ACC112 (cell line): ENCODE results near the gene PRKAA1.
"Not testable (repeated sequence)": the region's sequence is repeated elsewhere in the genome, so short reads cannot be mapped to it uniquely, and the experiment has no call there.

Source experiments
- H2AFZ ChIP-seq: fragments of 200-600 bp; sonication (generic); one replicate; pipeline ENCODE4 v1.6.0; 2017; ENCODE audit warnings: antibody characterized with exemption, low read length; ENCODE audit not compliant: unreplicated experiment
- H3K27ac ChIP-seq: fragments of 200-600 bp; sonication (generic); 2 replicates; pipeline ENCODE4 v1.5.1; 2014; ENCODE audit warnings: low read depth, mild to moderate bottlenecking, antibody characterized with exemption, low read length, moderate library complexity
- H3K27me3 ChIP-seq: fragments of 200-600 bp; sonication (generic); 2 replicates; pipeline ENCODE4 v1.6.1; 2014; ENCODE audit warnings: mild to moderate bottlenecking, antibody characterized with exemption, low read length, moderate library complexity, mixed read lengths; ENCODE audit not compliant: insufficient read depth
- H3K36me3 ChIP-seq: fragments of 200-600 bp; sonication (generic); 2 replicates; pipeline ENCODE4 v1.6.1; 2016; ENCODE audit warnings: mild to moderate bottlenecking, antibody characterized with exemption, low read length, moderate library complexity, mixed read lengths; ENCODE audit not compliant: insufficient read depth
- H3K4me1 ChIP-seq: fragments of 200-600 bp; sonication (generic); one replicate; pipeline ENCODE4 v1.6.1; 2016; ENCODE audit warnings: low read length, mixed read lengths; ENCODE audit not compliant: insufficient read depth, unreplicated experiment, control insufficient read depth
- H3K4me3 ChIP-seq: fragments of 200-600 bp; sonication (generic); 2 replicates; pipeline ENCODE4 v1.5.1; 2014; ENCODE audit warnings: mild to moderate bottlenecking, low read depth, low read length
- H3K79me2 ChIP-seq: fragments of 200-600 bp; sonication (generic); one replicate; pipeline ENCODE4 v1.6.0; 2016; ENCODE audit warnings: low read length; ENCODE audit not compliant: control insufficient read depth, unreplicated experiment, insufficient read depth

The PRKAA1 gene

GRCh38 chr5:40733879-40734563 lies 64.2 kb downstream of the PRKAA1 start:
- H3K4me1 ChIP-seq = peaks cover 30% of the 10 kb centered on the region
- H3K4me3 ChIP-seq = no peak overlapping the region
- H2AFZ ChIP-seq = no peak overlapping the region
- no peaks in the 10 kb centered on the region for H3K27me3 ChIP-seq
- H3K27ac ChIP-seq = no peak overlapping the region
- H3K36me3 ChIP-seq = peaks cover 5% of the 10 kb centered on the region; the same call in 1 of the 2 replicates
- H3K79me2 ChIP-seq = no peaks in the 10 kb centered on the region

GRCh38 chr5:40733434-40733833 lies 64.7 kb downstream of the PRKAA1 start:
- Histone ChIP-seq H3K4me1 (peaks cover 30% of the 10 kb centered on the region), H3K4me3 (no peak overlapping the region), H3K36me3 (no peaks in the 10 kb centered on the region), H2AFZ (no peak overlapping the region), H3K27ac (no peak overlapping the region), H3K79me2 (no peaks in the 10 kb centered on the region), H3K27me3 (no peaks in the 10 kb centered on the region)

DNA sequence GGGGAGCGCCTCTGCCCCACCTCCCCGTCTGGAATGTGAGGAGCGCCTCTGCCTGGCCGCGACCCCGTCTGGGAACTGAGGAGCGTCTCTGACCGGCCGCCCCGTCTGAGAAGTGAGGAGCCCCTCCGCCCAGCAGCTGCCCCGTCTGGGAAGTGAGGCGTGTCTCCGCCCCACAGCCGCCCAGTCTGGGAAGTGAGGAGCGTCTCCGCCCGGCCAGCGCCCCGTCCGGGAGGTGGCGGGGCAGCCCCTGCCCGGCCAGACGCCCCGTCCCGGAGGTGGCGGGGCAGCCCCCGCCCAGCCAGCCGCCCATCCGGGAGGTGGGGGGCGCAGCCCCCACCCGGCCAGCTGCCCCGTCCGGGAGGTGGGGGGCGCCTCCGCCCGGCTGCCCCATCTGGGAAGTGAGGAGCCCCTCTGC lies 75.7 kb downstream of the PRKAA1 start:
- not testable (repeated sequence) for H3K4me1 ChIP-seq, H3K4me3 ChIP-seq, H2AFZ ChIP-seq, H3K27ac ChIP-seq, H3K79me2 ChIP-seq, H3K27me3 ChIP-seq
- H3K36me3 ChIP-seq = peaks cover 14% of the 10 kb centered on the region

DNA sequence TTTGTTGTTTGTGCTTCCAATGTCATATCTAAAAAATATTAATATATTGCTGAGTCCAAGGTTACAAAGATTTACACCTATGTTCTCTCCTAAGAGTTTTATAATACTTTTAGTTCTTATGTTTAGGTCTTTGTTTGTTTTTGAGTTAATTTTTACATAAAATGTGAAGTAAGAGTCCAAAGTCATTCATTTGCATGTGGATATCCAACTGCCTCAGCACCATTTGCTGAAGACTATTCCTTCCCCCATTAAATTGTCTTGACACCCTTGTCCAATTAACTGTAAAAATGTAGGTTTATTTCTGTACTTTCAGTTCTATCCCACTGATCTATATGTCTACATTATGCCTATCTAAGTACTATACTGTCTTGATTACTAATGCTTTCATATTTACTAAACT lies 78.1 kb downstream of the PRKAA1 start:
- H2AFZ ChIP-seq = no peak overlapping the region

GRCh38 chr5:40717281-40717680 lies 80.9 kb downstream of the PRKAA1 start:
- Histone ChIP-seq H3K27me3 (no peaks in the 10 kb centered on the region), H3K79me2 (no peaks in the 10 kb centered on the region), H3K36me3 (peaks cover 14% of the 10 kb centered on the region), H2AFZ (no peak overlapping the region), H3K4me1 (peaks cover 21% of the 10 kb centered on the region), H3K4me3 (no peak overlapping the region), H3K27ac (peak overlapping the region; percentile 43; the same call in 1 of the 2 replicates)

More for the DNA sequence above, 78.1 kb downstream of the PRKAA1 start:
- H3K4me1 ChIP-seq = peaks cover 19% of the 10 kb centered on the region
- H3K27me3 ChIP-seq = no peaks in the 10 kb centered on the region
- no peaks in the 10 kb centered on the region for H3K79me2 ChIP-seq
- peaks cover 18% of the 10 kb centered on the region for H3K36me3 ChIP-seq
- H3K27ac ChIP-seq = no peak overlapping the region
- no peak overlapping the region for H3K4me3 ChIP-seq

DNA sequence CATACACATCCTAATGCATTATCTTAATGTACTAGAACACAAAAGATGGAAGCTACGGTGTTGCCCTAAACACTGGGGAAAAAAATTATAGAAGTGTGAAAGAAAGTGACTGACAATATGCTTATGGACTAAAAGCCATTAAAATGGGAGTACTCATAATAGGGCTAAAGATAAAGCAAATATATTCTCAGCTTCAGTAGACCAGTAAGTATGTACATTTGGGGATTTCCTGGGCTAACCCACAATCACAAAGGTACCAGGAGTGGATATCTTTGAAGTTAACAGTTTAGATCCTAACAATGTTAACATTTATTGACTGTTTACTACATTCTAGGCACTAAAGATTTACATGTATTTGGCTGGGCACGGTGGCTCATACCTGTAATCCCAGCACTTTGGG lies 81.6 kb downstream of the PRKAA1 start:
- peaks cover 21% of the 10 kb centered on the region for H3K4me1 ChIP-seq
- no peak overlapping the region for H3K27ac ChIP-seq
- no peak overlapping the region for H2AFZ ChIP-seq
- peaks cover 15% of the 10 kb centered on the region for H3K36me3 ChIP-seq
- no peaks in the 10 kb centered on the region for H3K27me3 ChIP-seq
- H3K79me2 ChIP-seq = no peaks in the 10 kb centered on the region
- no peak overlapping the region for H3K4me3 ChIP-seq

DNA sequence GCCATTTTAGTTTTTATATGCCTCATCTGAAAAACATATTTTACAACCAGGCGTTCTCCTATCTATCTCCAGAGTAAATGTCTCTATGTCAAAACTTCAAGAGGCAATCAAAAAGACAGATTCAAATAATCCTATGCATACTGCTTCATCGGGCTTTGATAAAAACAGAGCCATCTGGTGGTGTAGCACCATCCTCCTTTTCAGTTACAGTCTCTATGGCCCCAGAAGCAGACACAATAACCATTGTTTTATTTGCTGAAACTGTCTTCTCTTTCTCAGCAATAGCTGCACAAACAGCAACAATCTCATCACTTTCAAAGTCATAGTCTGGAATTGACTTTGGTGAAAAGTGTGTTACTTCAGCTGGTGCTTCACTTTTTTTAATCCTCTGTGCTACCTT lies 82.2 kb downstream of the PRKAA1 start:
- H2AFZ ChIP-seq = no peak overlapping the region
- no peak overlapping the region for H3K27ac ChIP-seq
- H3K27me3 ChIP-seq = no peaks in the 10 kb centered on the region
- no peak overlapping the region for H3K4me3 ChIP-seq
- peaks cover 21% of the 10 kb centered on the region for H3K4me1 ChIP-seq
- no peaks in the 10 kb centered on the region for H3K79me2 ChIP-seq
- peaks cover 15% of the 10 kb centered on the region for H3K36me3 ChIP-seq

- peaks cover 11% of the 10 kb centered on the region for H3K36me3 ChIP-seq
- H3K4me1 ChIP-seq = peaks cover 21% of the 10 kb centered on the region
- H3K4me3 ChIP-seq = no peak overlapping the region
- H3K27ac ChIP-seq = no peak overlapping the region
- H2AFZ ChIP-seq = no peak overlapping the region
- H3K79me2 ChIP-seq = no peaks in the 10 kb centered on the region
- no peaks in the 10 kb centered on the region for H3K27me3 ChIP-seq
Observed at GRCh38 chr5:40714001-40714400, 84.2 kb downstream of the PRKAA1 start.

- H3K79me2 ChIP-seq, H3K4me1 ChIP-seq, H2AFZ ChIP-seq, H3K27me3 ChIP-seq, H3K4me3 ChIP-seq, H3K36me3 ChIP-seq, H3K27ac ChIP-seq: not testable (repeated sequence)
Observed at GRCh38 chr5:40710575-40710974, 87.6 kb downstream of the PRKAA1 start.
